Activated CD4-positive, alpha-beta T cell treated with anti-CD3 and anti-CD28 coated beads, Interleukin-2, amount 10 ng/mL, durations not matched to agents 7 days and 5 days (primary cell): ENCODE measurements around the gene PHOX2A. TPM values are rescaled to one million over a fixed set of nuclear protein-coding genes. Genes with fewer than 3 reads are reported as not detected.

Experiments used
- CTCF ChIA-PET: fragments of 350-600 bp; sonication (Branson Sonifier 250); formaldehyde crosslinking; loops from one replicate; lab custom pipeline; 2021; ENCODE audit warnings: antibody characterized with exemption; lab: Charles Lee
- POLR2A ChIA-PET: fragments of 350-600 bp; sonication (Branson Sonifier 250); formaldehyde crosslinking; loops from one replicate; lab custom pipeline; 2021; ENCODE audit warnings: antibody characterized with exemption; lab: Charles Lee
- DNase-seq: peaks from one replicate; pipeline ENCODE4 v3.0.0-alpha.2; 2020
- H3K27ac Mint-ChIP-seq: one replicate; pipeline ENCODE4 v1.8.0; 2021; ENCODE audit warnings: mild to moderate bottlenecking, moderate library complexity, mixed read lengths
- H3K27me3 Mint-ChIP-seq: one replicate; pipeline ENCODE4 v1.8.0; 2021; ENCODE audit warnings: mixed read lengths
- H3K36me3 Mint-ChIP-seq: one replicate; pipeline ENCODE4 v1.8.0; 2021; ENCODE audit warnings: low read depth, mixed read lengths
- H3K4me1 Mint-ChIP-seq: one replicate; pipeline ENCODE4 v1.8.0; 2021; ENCODE audit warnings: mixed read lengths
- H3K4me3 Mint-ChIP-seq: one replicate; pipeline ENCODE4 v1.8.0; 2021; ENCODE audit warnings: mild to moderate bottlenecking, moderate library complexity, mixed read lengths
- H3K9me3 Mint-ChIP-seq: one replicate; pipeline ENCODE4 v1.8.0; 2021; ENCODE audit warnings: mixed read lengths
- total RNA-seq, 2 experiments: library from RNA; stranded (reverse); gene quantifications; one replicate each; pipeline ENCODE4 v1.2.3, GENCODE V29; 2021

Gene PHOX2A
- total RNA-seq, 2 experiments from 2014 or later, result not detected

DNA sequence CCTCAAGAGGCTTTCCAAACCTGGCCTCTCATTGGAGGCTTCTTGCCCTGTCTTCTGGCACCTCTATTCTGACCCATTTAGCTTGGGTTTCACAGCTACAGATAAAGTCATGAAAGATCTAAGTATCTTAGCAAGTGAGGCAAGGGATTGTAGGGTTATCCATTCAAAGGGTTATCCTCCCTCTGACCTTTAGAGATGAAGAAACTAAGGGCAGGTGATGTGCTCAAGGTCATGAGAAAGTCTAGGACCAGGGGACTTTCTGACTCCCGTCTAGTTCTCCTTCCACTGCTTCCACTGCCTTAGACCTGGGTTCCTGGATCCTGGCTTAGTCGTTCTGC is 7.2 kb downstream of the PHOX2A start:
- Mint-ChIP-seq H3K4me3 (no peak overlapping the region), H3K27ac (no peak overlapping the region), H3K4me1 (peaks cover 16% of the 10 kb centered on the region), H3K36me3 (peaks cover 24% of the 10 kb centered on the region), H3K9me3 (no peaks in the 10 kb centered on the region), H3K27me3 (peaks cover 23% of the 10 kb centered on the region)
- ChIA-PET CTCF (interaction anchor here (1.0 to 1.5 kb wide), 3 partner anchors 10 to 197 kb away, joined by 3 to 5 read pairs (median 3); no protein-coding TSS in a partner anchor), POLR2A (no interaction called here)
- DNase-seq, result no peak

DNA sequence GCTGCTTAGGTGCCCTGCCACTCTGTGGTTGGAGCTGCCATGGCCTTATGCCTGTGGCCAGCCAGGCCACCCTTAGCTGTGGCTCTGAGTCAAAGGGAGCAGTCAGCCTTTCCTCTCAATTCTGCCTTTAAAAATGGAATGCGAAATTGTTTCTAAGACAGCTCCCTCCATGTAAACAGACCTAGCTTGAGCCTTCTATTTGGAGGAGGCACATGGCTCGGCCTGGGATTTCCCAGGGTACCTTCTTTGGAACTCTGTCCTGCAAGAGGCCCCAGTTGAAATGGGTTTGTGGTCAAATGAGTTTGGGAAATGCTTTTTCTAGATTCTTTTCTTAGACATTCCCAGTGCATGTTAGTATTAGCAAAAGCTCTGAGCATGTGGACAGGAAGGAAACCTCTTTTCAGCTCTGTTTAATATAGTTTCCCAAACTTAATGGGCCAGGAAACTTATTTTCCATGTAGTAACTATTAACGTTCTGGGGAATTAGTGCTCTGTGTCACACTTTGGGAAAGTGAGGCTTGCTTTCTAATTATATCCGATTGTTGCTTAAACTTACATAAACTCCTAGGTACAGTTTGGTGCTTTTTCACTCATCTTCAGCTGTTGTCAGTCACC is 7.8 kb downstream of the PHOX2A start:
- ChIA-PET POLR2A (no interaction called here), CTCF (interaction anchor here (1.0 to 1.5 kb wide), 3 partner anchors 9 to 198 kb away, joined by 3 to 5 read pairs (median 3); no protein-coding TSS in a partner anchor)
- Mint-ChIP-seq H3K9me3 (no peaks in the 10 kb centered on the region), H3K27ac (no peak overlapping the region), H3K36me3 (peaks cover 26% of the 10 kb centered on the region), H3K27me3 (peaks cover 18% of the 10 kb centered on the region), H3K4me1 (peaks cover 16% of the 10 kb centered on the region), H3K4me3 (no peak overlapping the region)
- no peak for DNase-seq

DNA sequence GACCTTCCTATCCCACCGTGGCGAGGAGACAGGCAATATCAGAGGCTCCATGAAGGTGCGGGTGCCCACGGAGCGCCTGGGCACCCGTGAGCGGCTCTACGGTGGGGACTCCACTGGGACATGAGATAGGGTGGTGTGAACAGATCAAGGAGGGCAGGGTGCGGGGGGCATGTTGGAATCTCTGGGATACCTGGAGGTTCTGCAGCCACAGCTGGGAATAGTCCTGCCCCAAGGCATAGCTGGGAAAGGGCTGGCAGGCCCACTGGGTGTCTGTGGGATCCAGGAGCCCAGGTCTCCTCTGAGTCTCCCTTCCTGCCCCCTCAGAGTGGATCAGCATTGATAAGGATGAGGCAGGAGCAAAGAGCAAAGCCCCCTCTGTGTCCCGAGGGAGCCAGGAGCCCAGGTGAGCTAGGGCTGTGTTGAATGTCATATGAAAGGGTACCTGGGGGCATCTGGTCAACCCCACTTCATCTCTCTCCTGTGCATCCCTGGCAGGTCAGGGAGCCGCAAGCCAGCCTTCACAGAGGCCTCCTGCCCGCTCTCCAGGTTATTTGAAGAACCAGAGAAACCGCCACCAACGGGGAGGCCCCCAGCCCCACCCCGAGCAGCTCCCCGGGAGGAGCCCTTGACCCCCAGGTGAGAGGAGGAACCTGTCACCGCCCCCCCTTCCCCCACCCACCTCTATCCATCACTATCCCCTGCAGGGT is 8.5 kb downstream of the PHOX2A start:
- Mint-ChIP-seq H3K27ac (no peak overlapping the region), H3K9me3 (no peaks in the 10 kb centered on the region), H3K4me3 (no peak overlapping the region), H3K27me3 (peaks cover 12% of the 10 kb centered on the region), H3K4me1 (peaks cover 11% of the 10 kb centered on the region), H3K36me3 (peaks cover 28% of the 10 kb centered on the region)
- ChIA-PET POLR2A (no interaction called here), CTCF (interaction anchor here (1.2 to 1.3 kb wide), 2 partner anchors 8 to 91 kb away, joined by 3 read pairs; no protein-coding TSS in a partner anchor)
- no peak for DNase-seq

DNA sequence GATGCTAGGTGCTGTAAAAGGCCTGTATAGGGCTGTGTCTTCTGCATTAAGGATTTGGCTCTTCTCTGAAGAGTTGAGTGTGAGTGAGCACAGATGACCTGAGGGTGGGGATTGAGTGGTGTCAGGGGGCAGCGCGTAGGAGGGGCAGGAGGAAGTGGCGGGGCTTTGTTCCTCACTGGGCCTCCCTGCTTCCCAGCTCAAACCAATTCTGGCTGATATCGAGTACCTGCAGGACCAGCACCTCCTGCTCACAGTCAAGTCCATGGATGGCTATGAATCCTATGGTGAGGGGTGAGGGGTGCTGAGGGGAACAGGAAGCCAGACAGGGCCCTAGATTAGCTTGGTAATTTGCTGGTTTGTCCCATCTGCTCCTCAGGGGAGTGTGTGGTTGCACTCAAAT is 9.1 kb downstream of the PHOX2A start:
- Mint-ChIP-seq H3K4me3 (no peak overlapping the region), H3K36me3 (peaks cover 31% of the 10 kb centered on the region), H3K27me3 (peaks cover 8% of the 10 kb centered on the region), H3K27ac (no peak overlapping the region), H3K9me3 (no peaks in the 10 kb centered on the region), H3K4me1 (peaks cover 8% of the 10 kb centered on the region)
- DNase-seq, result no peak
- ChIA-PET CTCF (interaction anchor here (1.2 to 1.3 kb wide), 3 partner anchors 8 to 91 kb away, joined by 3 read pairs; no protein-coding TSS in a partner anchor), POLR2A (no interaction called here)

DNA sequence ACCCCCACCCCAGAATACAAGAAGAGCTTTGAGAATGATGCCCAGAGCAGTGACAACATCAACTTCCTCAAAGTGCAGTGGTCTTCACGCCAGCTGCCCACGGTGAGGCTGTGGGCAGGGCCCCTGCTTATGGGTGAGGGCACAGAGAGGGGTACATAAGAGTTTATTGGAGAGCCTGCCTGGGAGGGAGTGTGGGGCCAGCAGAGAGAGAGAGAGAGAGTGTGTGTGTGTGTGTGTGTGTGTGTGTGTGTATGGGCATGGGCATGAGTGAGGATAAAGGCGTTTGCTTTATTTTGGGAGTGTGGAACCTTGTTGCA is 9.5 kb downstream of the PHOX2A start:
- Mint-ChIP-seq H3K4me1 (peaks cover 8% of the 10 kb centered on the region), H3K27me3 (peaks cover 7% of the 10 kb centered on the region), H3K27ac (peak overlapping the region; percentile 31), H3K9me3 (no peaks in the 10 kb centered on the region), H3K36me3 (peaks cover 31% of the 10 kb centered on the region), H3K4me3 (no peak overlapping the region)
- CTCF ChIA-PET, result interaction anchor here (1.2 to 1.3 kb wide), 3 partner anchors 9 to 90 kb away, joined by 3 read pairs; no protein-coding TSS in a partner anchor
- POLR2A ChIA-PET, result no interaction called here
- DNase-seq, result no peak

DNA sequence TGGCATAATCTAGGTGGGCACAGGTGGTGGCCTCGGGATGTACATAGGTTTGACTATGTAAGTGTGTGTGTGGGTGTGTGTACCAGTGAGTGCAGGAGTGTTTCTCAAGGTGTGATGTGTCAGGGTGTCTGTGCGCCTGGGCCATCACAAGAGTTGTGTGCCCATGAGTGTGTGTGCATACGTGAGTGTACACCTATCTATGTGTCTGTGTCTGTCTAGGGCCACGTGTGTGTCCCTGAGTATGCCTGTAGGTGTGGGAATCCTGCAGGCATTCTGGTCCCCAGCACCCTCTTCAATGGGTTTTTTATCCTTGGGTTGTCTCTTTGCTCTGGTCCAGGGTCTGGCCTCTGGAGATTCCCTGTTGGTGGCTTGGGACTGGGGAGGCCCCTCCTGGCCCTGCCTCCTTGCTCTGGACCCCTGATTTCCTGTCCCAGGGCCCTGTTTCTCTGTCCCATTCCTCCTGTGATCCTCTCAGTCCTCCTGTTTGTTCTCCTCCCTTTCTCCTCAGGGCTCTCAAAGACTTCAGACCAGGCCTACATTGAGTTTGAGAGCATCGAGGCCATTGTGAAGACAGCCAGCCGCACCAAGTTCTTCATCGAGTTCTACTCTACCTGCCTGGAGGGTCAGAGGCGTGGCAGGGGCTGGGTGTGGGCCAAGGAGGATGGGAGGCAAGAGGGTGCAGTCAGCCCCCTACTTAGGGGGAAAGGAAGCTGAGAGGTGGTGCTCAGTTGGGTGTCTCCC is 10.0 kb downstream of the PHOX2A start:
- CTCF ChIA-PET, result interaction anchor here (1.2 to 1.9 kb wide), 4 partner anchors 9 to 197 kb away, joined by 3 to 4 read pairs (median 3); no protein-coding TSS in a partner anchor
- H3K27ac Mint-ChIP-seq, result no peak overlapping the region

DNA sequence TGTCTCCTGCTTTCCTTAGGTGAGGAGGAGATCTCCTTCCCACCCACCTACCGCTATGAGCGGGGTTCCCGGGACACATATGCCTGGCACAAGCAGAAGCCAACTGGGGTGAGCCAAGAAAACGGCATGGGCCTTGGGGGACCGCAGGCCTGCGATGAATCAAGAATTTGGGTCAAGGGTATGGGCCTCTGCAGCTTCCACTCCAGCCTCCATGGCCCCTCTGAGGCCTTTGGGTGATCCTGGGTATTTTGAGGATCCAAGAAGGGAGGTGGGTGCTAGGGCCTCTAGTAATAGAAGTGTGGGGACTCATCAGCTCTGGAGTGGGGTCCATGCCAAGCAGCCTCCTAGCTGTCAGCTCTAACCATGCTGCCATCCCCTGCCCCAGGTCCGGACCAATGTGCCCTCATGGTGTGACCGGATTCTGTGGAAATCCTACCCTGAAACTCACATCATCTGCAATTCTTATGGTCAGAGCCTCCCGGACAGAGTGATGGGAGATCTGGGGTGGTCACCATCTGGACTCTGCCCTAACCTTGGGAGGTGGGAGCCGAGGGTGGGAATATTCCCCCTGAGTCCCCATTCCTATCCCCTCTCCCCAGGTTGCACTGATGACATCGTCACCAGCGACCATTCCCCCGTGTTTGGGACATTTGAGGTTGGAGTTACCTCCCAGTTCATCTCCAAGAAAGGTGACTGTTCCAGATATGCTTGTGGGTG is 10.8 kb downstream of the PHOX2A start:
- no peak for DNase-seq
- POLR2A ChIA-PET, result no interaction called here
- H3K36me3 Mint-ChIP-seq, result peaks cover 25% of the 10 kb centered on the region
- no peak overlapping the region for H3K27ac Mint-ChIP-seq
- H3K27me3 Mint-ChIP-seq, result no peaks in the 10 kb centered on the region
- H3K9me3 Mint-ChIP-seq, result no peaks in the 10 kb centered on the region
- peaks cover 1% of the 10 kb centered on the region for H3K4me1 Mint-ChIP-seq
- CTCF ChIA-PET, result interaction anchor here (0.6 to 1.9 kb wide), 2 partner anchors 198 to 201 kb away, joined by 4 read pairs; partner anchors contain the start of gene CLPB
- no peak overlapping the region for H3K4me3 Mint-ChIP-seq

More for the DNA sequence above, 10.0 kb downstream of the PHOX2A start:
- no peak for DNase-seq
- Mint-ChIP-seq H3K9me3 (no peaks in the 10 kb centered on the region), H3K27me3 (peaks cover 3% of the 10 kb centered on the region), H3K4me1 (peaks cover 4% of the 10 kb centered on the region), H3K36me3 (peaks cover 29% of the 10 kb centered on the region), H3K4me3 (no peak overlapping the region)
- POLR2A ChIA-PET, result no interaction called here

DNA sequence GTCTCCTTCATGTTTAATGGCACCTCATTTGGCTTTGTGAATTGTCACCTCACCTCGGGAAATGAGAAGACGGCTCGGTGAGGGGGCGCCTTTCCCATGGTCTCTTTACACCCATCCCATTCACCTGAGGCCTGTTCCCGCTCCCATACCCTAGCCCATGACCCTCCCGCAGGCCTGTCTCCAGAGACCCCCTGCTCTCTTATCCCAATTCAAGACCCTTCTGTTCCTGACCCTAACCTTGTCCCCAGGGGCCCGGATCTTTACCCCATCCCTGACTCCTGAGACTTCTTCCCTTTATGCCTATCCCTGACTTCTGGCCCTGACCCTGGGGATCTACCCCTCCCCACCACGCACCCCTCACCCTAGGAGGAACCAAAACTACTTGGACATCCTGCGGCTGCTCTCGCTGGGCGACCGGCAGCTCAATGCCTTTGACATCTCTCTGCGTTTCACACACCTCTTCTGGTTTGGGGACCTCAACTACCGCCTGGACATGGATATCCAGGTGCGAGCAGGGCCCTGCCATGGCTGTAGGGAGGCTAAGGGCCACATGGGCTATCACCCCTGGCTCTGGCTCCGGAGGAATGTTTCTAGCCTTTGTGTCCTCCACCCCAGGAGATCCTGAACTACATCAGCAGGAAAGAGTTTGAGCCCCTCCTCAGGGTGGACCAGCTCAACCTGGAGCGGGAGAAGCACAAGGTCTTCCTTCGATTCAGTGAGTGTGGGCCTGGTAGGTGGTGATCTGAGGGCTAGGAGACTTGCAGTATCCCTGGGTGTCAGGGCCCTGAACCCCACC is 11.5 kb downstream of the PHOX2A start:
- DNase-seq, result no peak
- H3K9me3 Mint-ChIP-seq, result no peaks in the 10 kb centered on the region
- H3K27ac Mint-ChIP-seq, result peak overlapping the region; percentile 6
- ChIA-PET CTCF (interaction anchor here (0.6 to 1.9 kb wide), 2 partner anchors 199 to 202 kb away, joined by 4 read pairs; partner anchors contain the start of gene CLPB), POLR2A (no interaction called here)
- peaks cover 23% of the 10 kb centered on the region for H3K36me3 Mint-ChIP-seq
- H3K4me3 Mint-ChIP-seq, result no peak overlapping the region
- H3K27me3 Mint-ChIP-seq, result no peaks in the 10 kb centered on the region
- peaks cover 1% of the 10 kb centered on the region for H3K4me1 Mint-ChIP-seq

DNA sequence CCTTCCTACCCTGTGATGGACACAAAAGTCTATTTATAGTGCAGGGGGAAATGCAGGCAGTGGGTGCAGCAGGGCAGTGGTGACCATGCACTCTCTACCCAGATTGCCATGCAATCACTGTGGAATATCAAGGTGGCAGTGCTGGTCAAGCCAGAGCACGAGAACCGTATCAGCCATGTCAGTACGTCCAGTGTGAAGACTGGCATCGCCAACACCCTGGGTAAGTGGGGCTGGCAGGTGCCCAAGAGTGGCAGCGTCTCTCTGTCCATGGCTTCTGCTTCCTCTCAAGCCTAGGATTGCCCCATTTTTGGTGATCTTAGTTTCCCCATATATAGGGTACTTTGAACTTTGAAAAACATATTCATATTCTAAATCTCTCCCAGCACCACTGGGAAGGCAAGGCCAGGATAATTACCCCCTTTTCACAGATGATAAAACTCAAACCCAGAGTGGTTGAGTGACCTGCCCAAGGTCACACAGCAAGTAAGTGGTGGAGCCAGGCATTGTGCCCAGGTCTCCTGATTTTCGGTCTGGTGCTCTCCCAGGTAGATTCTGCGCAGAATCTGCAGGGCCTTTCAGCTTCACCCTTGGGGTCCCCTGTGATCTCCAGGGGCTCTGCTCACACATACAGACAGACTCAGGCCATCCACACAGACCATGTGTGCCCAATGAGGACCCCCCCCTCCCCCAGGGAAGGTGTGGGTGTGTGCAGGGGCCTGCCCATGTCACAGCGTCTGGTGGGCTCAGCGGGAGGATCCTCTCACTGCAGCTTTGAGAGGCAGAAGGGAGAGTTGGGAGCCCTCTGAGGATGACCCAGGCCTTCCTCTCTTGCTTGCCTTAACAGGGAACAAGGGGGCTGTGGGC is 12.3 kb downstream of the PHOX2A start:
- DNase-seq, result no peak
- Mint-ChIP-seq H3K9me3 (no peaks in the 10 kb centered on the region), H3K4me3 (no peak overlapping the region), H3K27me3 (no peaks in the 10 kb centered on the region), H3K4me1 (peaks cover 7% of the 10 kb centered on the region), H3K27ac (no peak overlapping the region), H3K36me3 (peaks cover 23% of the 10 kb centered on the region)
- POLR2A ChIA-PET, result no interaction called here
- CTCF ChIA-PET, result interaction anchor here (0.6 to 1.9 kb wide), 2 partner anchors 39 to 199 kb away, joined by 3 to 4 read pairs; no protein-coding TSS in a partner anchor

DNA sequence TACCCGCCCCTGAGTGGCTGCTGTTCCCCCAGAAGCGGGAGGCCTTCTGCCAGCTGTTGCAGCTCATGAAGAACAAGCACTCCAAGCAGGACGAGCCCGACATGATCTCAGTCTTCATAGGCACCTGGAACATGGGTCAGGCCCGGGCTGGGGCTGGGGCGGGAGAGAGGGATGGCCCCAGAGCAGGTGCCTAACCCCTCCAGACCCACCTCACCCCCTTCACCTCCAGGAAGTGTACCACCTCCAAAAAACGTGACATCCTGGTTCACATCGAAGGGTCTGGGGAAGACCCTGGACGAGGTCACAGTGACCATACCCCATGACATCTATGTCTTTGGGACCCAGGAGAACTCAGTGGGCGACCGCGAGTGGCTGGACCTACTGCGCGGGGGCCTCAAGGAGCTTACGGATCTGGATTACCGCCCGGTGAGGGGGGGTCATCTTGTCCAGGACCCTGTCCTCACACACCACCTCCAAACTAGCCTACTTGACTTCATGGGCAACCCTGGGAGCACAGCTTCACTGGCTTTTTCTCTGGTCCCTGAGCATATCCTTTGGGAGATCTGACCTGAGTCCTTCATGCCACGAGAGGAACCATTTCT is 13.1 kb downstream of the PHOX2A start:
- POLR2A ChIA-PET, result no interaction called here
- Mint-ChIP-seq H3K4me1 (peaks cover 12% of the 10 kb centered on the region), H3K36me3 (peaks cover 22% of the 10 kb centered on the region), H3K27me3 (no peaks in the 10 kb centered on the region), H3K4me3 (no peak overlapping the region), H3K27ac (no peak overlapping the region), H3K9me3 (no peaks in the 10 kb centered on the region)
- CTCF ChIA-PET, result interaction anchor here (0.6 kb wide), 1 partner anchor 40 kb away, joined by 3 read pairs; no protein-coding TSS in a partner anchor
- DNase-seq, result no peak
